ENCODE measurements around the gene ANXA2R. TPM values are rescaled to one million over a fixed set of nuclear protein-coding genes. Genes with fewer than 3 reads are reported as not detected.
"Not testable (repeated sequence)": the region's sequence is repeated elsewhere in the genome, so short reads cannot be mapped to it uniquely, and the experiment has no call there.

ANXA2R gene
- total RNA-seq, 1 donor, result 3.0 TPM

GRCh38 chr5:43036856-43037635, 3.1 kb downstream of the ANXA2R start:
- peak overlapping the region; percentile 31 for H3K4me3 ChIP-seq (ENCODE audit: low read depth, low read length)
- no peak for TF ChIP-seq CTCF (IDR thresholded peaks at IDR 0.05; ENCODE audit: insufficient read depth, low read length)
- DNase-seq (ENCODE audit: low read depth), result no peak

GRCh38 chr5:43036409-43036808, 3.7 kb downstream of the ANXA2R start:
- no peak overlapping the region for H3K4me3 ChIP-seq (ENCODE audit: low read depth, low read length)
- DNase-seq (ENCODE audit: low read depth), result no peak
- no peak for TF ChIP-seq CTCF (IDR thresholded peaks at IDR 0.05; ENCODE audit: insufficient read depth, low read length)

GRCh38 chr5:43034591-43034968, 5.5 kb downstream of the ANXA2R start:
- no peak overlapping the region for H3K4me3 ChIP-seq (ENCODE audit: low read depth, low read length)
- DNase-seq (ENCODE audit: low read depth), result no peak
- no peak for TF ChIP-seq CTCF (IDR thresholded peaks at IDR 0.05; ENCODE audit: insufficient read depth, low read length)

DNA sequence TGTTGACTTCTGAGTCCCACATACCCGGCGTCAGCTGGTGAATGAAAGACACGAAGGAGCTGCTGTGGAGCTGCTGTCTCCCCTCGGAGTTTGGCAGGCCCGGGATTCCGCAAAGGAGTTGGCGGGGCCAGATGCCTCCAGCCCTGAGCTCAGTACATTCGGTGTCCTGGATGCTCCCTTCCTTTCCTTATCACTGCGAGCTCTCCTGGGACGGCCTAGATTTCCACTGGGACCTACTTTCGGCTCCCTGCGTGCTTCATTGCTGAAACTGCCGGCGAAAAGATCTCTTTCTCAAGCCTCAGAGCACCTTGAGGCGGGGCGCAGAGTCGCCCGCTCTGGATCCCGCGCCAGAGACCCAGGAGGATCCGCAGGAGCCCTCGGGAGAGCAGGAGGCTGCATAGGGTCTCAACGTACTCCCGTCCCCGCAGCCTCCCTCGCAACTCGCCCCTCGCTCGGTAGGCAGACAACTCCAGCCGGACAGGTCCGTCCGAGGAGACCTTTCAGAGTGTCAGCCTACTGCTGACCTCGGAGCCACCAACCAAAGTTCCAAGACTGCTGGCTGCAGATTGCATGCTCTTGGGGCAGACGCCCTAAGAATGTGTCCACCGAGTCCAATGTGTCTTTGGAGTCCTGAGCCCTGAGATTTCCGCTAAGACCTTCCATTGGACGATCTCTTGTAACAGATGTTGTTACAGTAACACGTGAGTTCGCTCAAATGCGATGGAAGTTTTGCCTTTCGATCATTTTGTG, 6.1 kb downstream of the ANXA2R start:
- DNase-seq (ENCODE audit: low read depth), result no peak
- peak overlapping the region; percentile 19 for H3K4me3 ChIP-seq (ENCODE audit: low read depth, low read length)
- TF ChIP-seq CTCF (IDR thresholded peaks at IDR 0.05; ENCODE audit: insufficient read depth, low read length), result no peak

GRCh38 chr5:43027054-43027785, 12.9 kb downstream of the ANXA2R start:
- no peak for TF ChIP-seq CTCF (IDR thresholded peaks at IDR 0.05; ENCODE audit: insufficient read depth, low read length)
- no peak for DNase-seq (ENCODE audit: low read depth)
- H3K4me3 ChIP-seq (ENCODE audit: low read depth, low read length), result no peak overlapping the region

- not testable (repeated sequence) for H3K4me3 ChIP-seq (ENCODE audit: low read depth, low read length); DNase-seq (ENCODE audit: low read depth)
Observed at GRCh38 chr5:43025184-43025950, 14.8 kb downstream of the ANXA2R start.

All from fibroblast of the aortic adventitia (primary cell).